Measurements from ENCODE around the gene BCL3. TPM values are rescaled to one million over a fixed set of nuclear protein-coding genes. Genes with fewer than 3 reads are reported as not detected.

BCL3 gene
- total and polyA plus RNA-seq, 2 experiments from 2014 or later = 1.4 to 4.1 TPM

DNA sequence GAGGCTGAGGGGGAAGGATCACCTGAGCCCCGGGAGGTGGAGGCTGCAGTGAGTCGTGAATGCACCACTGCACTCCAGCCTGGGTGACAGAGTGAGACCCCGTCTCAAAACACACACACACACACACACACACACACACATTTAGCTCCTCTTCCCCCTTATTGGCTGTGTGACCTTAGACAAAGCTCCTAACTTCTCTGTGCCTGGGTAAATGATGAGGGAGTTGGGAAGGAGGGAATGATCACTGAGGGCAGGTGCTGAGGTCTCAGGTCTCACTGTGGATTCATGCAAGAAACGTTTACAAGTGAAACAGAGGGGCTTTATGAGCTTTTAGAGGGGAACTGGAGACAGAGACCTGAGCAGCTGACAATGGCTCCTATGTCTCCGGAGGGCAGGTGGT is 16.9 kb upstream of the BCL3 start:
- H3K4me2 ChIP-seq = no peak overlapping the region
- no peaks in the 10 kb centered on the region for H3K9me2 ChIP-seq (ENCODE audit: insufficient read depth)
- no peak overlapping the region for H3K4me3 ChIP-seq
- H2AFZ ChIP-seq = no peak overlapping the region
- no peaks in the 10 kb centered on the region for H3K27me3 ChIP-seq (ENCODE audit: insufficient read depth)
- no peaks in the 10 kb centered on the region for H4K20me1 ChIP-seq (replicated peaks; ENCODE audit: insufficient read depth)
- Mint-ChIP-seq H3K4me3 (no peak overlapping the region), H3K36me3 (ENCODE audit: low read depth) (no peaks in the 10 kb centered on the region), H3K9me3 (no peaks in the 10 kb centered on the region), H3K27me3 (ENCODE audit: insufficient read depth, low read depth, poor library complexity) (peaks cover 7% of the 10 kb centered on the region), H3K27ac (no peak overlapping the region), H3K4me1 (no peaks in the 10 kb centered on the region)
- H3K27ac ChIP-seq (ENCODE audit: low read depth) = no peak overlapping the region
- H3K4me1 ChIP-seq (ENCODE audit: insufficient read depth) = no peaks in the 10 kb centered on the region
- no peaks in the 10 kb centered on the region for H3K79me2 ChIP-seq (replicated peaks; ENCODE audit: insufficient read depth)
- no peak for DNase-seq (ENCODE audit: low spot score)
- H3F3A ChIP-seq (replicated peaks; ENCODE audit: low read depth) = no peaks in the 10 kb centered on the region
- ATAC-seq = no peak
- TF ChIP-seq JUNB (IDR thresholded peaks at IDR 0.05; ENCODE audit: unreplicated experiment) (no peak), EZH2 (IDR thresholded peaks at IDR 0.05; ENCODE audit: low read depth, unreplicated experiment) (no peak), CTCF (conservative IDR thresholded peaks at IDR 0.05; ENCODE audit: low read depth in 2 of 2) (no peak), ZNF331 (CRISPR knock-in tag; IDR thresholded peaks at IDR 0.05; ENCODE audit: low read depth) (no peak), REST (IDR thresholded peaks at IDR 0.05; ENCODE audit: unreplicated experiment) (no peak), ETS1 (IDR thresholded peaks at IDR 0.05) (no peak), NANOG (IDR thresholded peaks at IDR 0.05; ENCODE audit: borderline replicate concordance) (no peak)
- no peaks in the 10 kb centered on the region for H3K36me3 ChIP-seq (ENCODE audit: insufficient read depth)

GRCh38 chr19:44732235-44733014 is 16.1 kb upstream of the BCL3 start:
- no peaks in the 10 kb centered on the region for H3K27me3 ChIP-seq (ENCODE audit: insufficient read depth)
- H3K79me2 ChIP-seq (replicated peaks; ENCODE audit: insufficient read depth) = no peaks in the 10 kb centered on the region
- no peak overlapping the region for H2AFZ ChIP-seq
- Mint-ChIP-seq H3K27me3 (ENCODE audit: insufficient read depth, low read depth, poor library complexity) (peaks cover 8% of the 10 kb centered on the region), H3K9me3 (no peaks in the 10 kb centered on the region), H3K36me3 (ENCODE audit: low read depth) (no peaks in the 10 kb centered on the region), H3K4me1 (no peaks in the 10 kb centered on the region), H3K27ac (no peak overlapping the region), H3K4me3 (no peak overlapping the region)
- H3K9me2 ChIP-seq (ENCODE audit: insufficient read depth) = no peaks in the 10 kb centered on the region
- DNase-seq (ENCODE audit: low spot score) (no peak), ATAC-seq (no peak)
- H3F3A ChIP-seq (replicated peaks; ENCODE audit: low read depth) = no peaks in the 10 kb centered on the region
- no peaks in the 10 kb centered on the region for H3K4me1 ChIP-seq (ENCODE audit: insufficient read depth)
- no peaks in the 10 kb centered on the region for H3K36me3 ChIP-seq (ENCODE audit: insufficient read depth)
- H3K27ac ChIP-seq (ENCODE audit: low read depth) = no peak overlapping the region
- no peaks in the 10 kb centered on the region for H4K20me1 ChIP-seq (replicated peaks; ENCODE audit: insufficient read depth)
- no peak overlapping the region for H3K4me3 ChIP-seq
- H3K4me2 ChIP-seq = no peak overlapping the region
- TF ChIP-seq ETS1 (IDR thresholded peaks at IDR 0.05) (no peak), NANOG (IDR thresholded peaks at IDR 0.05; ENCODE audit: borderline replicate concordance) (no peak), REST (IDR thresholded peaks at IDR 0.05; ENCODE audit: unreplicated experiment) (no peak), CREB1 (CRISPR knock-in tag; IDR thresholded peaks at IDR 0.05; ENCODE audit: low read depth) (no peak), CTCF (conservative IDR thresholded peaks at IDR 0.05; ENCODE audit: low read depth in 2 of 2) (no peak)

All from GM23338 (cell line).